LHCN-M2 (cell line): Measurements from ENCODE around the gene RAG1. TPM values are rescaled to one million over a fixed set of nuclear protein-coding genes. Genes with fewer than 3 reads are reported as not detected.

Source experiments
- DNase-seq: peaks from one replicate; pipeline ENCODE4 v3.0.0-alpha.2; 2012; ENCODE audit warnings: low read depth
- total RNA-seq: library from RNA; depleted of rRNA; stranded (reverse); fragments of >200 nt; gene quantifications from 2 replicates; pipeline ENCODE4 v1.2.3, GENCODE V29; 2014

The RAG1 gene
- total RNA-seq, 1 experiment from 2014 or later = 0.75 TPM

DNA sequence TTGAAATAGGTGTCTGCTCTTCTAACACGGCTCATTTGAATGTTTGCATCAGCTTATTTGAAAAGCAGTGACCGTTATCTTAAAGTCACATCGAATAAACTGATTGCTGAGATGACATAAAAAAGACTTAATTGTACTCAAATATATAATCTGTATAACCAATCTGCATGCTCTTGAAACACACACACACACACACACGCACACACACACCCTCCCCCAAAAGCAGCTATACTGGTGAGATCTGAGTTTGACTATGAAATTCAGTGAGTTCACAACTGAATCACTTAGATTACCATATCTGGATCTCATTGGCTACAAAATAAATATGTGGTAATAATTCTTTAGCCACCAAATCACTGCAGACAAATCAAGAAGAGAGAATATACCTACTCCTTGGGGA, 22.7 kb downstream of the RAG1 start:
- no peak for DNase-seq

DNA sequence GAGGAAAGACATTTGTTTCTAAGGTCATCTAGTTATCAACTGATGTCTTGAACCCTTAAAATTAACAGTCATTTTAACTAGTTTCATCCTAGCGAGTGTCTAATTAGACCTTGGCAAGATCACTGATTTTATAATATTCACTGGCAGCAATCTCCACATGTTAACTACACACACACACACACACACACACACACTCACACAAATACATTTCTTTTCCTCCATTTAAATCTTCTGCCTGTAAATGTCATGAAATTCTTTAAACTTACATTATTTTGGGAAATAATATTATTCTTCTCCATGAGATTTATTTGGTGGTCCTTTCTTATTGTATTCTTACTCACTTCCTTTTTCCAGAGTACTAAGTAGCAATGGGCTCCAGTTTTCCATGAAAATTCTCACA, 23.6 kb downstream of the RAG1 start:
- no peak for DNase-seq

DNA sequence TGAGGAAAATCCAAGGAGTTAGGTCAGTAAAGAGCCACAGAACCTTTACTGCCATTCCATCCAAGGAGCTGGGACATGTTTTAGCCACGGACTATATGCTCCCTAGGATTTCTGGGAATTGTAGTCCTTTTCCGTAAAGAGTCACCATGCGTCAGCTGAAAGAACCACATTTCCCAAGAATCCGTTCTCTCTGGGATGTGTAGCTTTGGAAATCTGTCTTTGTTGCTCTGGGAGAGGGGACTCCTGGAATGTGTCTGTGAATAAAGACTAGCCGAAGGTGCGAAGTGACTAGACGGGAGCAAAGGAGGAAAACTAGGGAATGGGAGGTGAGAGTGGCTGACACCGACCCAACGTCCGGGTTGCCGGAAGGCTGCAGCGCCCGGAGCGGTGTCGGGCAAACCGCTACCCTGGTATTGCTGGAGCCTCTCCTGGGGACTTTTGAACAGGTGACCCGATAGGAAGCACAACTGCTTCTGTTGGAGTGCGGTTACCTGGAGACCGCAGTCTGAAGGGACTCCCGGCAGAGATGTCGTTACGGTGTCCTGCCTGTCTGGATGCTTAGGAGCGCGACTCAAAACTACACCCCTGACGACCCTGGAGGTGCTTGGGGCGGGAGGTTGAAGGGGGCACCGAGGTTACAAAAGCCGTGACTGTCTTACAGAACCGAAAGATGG, 26.6 kb downstream of the RAG1 start, which contains the start of gene IFTAP:
Gene IFTAP, plus strand, starts transcription at position 187 of the 674 bp plus-strand sequence. CDS start 15,602 bp downstream, outside the sequence.
- DNase-seq = peak; percentile 92

DNA sequence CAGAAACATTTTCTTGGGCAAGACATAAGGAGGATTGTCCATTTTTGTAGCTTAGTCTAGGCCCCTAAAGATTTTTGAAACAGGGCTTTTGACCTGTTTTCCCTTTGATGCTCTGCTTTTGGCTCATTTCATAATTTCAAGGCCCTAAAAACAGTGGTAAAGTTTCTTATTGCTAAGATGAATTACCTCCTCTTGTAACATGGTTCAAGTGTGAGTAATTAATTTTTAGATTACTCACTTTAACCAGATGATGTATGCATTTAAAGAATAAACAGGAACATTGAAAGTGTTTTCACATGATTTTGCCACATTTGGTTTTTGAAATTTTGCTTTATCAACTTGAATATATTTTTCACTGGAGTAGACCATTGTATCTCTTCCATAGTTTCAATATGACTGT, 29.1 kb downstream of the RAG1 start:
- no peak for DNase-seq

DNA sequence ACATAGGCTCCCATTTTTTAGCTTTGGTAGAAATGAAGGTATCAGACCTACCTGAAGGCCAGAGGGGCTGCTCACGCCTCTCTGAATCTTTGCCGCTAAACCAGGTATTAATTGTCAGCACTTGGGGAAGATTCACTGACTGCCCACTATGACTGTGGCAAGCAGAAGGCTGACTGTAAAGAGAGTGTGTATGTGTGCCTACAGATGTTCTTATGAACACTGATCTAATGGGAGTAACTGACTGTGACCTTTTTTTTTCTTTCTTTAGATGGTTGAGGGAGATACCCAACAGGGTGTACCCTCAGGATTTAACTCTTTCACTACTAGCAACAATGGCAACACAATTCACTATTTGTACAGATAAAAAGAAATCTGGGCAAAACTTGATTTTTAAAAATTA, 30.2 kb downstream of the RAG1 start, which contains the start of gene RAG2:
Gene RAG2, minus strand, starts transcription at position 186 of the 400 bp plus-strand sequence. CDS start 4,068 bp downstream, outside the sequence.
- DNase-seq = no peak

DNA sequence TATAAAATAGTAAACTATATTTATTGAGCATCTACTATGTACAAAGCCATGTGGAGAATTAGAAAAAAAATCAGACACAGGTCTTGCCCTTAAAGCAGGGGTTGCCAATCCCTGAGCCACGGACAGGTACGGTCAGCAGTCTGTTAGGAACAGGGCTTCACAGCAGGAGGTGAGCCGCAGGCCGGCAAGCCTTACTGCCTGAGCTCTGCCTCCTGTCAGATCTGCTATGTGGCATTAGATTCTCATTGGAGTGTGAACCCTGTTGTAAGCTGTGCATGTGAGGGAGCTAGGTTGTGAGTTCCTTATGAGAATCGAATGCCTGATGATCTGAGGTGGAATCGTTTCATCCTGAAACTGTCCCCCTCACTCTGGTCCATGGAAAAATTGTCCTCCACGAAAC, 32.4 kb downstream of the RAG1 start:
- no peak for DNase-seq

DNA sequence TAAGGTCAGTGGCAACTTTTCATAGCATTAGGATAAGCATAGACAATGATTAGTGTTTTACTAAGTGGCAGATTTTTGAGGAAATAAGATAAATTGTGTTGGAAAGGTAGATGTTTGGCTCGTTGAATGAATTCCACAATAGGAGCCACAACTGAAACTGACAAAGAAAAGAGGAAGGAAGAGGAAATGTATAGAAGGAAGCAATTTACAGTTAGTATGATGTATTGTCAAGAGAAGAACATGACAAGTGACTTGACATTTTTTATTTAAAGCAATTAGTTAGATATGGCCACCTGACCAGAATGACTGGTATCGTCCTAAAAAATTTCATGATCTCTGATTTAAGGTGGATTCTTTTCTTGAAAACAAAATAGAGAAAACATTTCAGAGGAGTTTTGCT, 33.3 kb downstream of the RAG1 start:
- no peak for DNase-seq

DNA sequence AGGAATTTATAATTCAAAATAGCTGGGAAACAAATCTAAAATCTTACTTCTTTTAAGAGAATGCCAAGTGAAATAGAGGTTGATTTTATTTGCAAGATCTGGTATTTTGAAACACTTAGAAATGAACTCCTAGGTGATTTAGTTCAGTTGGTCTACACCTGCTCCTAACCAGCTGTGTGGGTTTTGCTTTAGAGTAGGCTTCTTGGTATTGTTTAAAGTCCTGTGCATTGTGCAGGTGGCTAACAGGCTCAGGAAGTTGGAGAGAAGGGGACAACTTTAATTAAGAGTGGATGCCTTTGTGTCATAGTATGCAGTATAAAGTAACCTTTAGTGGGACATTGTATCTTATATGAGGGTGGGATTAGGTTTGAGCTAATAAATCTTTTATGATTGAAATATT, 34.3 kb downstream of the RAG1 start:
- DNase-seq = no peak

DNA sequence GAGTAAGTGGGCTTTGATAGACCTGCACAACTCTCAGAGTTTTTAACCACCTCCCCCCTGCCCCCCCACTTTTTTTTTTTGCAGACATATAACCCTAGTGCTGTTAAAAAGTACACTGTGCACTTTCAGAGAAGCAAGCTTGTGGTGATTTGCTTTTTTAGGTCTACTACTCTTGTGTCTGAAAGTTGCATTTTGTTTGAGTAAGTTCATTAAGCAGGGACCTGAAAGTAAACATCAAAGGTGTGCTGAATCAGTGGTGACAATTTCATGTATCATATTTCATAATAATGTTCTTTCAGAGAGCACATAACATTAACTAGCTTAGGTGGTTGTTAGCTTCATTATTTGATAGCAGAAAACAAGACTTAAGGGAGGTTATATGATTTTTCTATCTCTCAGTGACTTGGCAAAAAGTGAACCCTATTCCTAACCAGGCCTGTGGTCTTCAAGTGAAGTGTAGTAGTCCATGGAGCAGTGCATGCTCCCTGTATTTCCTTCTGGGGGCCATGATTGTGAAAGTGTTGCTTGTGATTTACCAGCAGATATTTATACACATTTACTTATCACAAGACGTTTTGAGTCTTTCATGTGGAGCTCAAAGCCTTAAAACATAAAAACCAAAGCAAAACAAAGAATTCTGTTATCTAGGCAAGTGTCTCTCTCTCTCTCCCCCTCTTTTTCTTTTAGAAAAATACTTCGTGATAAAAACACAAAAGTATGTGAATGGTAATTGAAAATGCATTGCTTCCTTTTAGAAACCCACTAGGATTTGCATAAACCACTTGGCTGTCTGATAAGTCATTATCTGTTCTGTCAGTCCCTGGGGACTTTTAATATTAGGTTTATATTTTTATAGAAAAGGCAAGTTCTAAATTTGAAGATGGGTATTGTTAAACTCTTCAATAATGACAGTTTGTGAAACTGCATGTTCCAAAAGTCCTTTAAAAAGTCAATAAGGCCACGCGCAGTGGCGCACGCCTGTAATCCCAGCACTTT, 37.7 kb downstream of the RAG1 start:
- DNase-seq = no peak

DNA sequence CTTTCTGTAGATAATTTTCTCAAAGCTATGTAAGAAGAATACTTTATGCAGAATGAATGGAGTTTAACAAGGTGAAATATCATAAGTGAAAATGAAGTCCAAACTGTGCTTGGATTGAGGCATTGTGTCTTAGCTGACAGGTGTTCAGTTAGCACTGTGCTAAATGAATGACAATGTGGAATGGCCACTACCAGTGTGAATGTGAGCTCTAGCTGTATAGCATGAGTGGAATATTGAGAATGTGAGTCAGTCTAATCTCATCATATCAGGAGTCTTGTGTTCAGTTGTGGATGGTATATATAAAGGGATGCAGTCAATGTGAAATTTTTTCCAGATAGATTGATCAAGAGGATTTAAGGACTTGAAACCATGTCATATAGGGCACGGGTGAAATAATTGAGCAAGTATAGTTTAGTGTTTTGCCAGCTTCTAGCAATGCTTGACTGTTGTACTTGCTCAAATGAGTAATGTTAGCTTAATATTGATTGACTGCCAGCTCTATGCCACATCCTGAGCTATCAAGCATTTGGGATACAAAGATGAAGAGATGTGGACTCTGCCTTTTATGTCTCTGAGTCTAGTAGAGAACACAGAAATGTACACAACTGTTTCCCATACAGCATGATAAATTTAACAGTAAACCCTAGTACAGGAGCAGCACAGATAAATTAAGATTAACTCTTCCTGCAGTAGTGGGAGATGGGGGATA, 40.8 kb downstream of the RAG1 start:
- DNase-seq = no peak

DNA sequence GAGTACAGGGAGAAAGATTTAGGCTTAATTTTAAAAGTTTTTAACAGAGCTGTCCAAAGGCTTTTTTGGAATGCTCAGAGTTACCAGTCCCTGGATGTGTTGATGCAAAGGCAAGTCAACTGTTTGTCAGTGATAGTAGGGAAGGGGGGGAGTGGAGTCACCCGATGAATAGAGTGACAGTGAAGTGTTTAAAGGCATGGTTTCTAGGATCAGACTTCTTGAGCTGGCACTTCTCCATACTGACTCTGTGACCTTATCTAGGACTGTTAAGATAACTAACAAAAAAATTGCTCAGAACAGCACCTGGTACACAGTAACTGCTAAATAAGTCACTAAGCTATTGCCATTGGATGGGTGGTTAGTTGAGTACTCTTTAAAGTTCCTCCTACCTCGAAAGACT, 41.6 kb downstream of the RAG1 start:
- DNase-seq = no peak

DNA sequence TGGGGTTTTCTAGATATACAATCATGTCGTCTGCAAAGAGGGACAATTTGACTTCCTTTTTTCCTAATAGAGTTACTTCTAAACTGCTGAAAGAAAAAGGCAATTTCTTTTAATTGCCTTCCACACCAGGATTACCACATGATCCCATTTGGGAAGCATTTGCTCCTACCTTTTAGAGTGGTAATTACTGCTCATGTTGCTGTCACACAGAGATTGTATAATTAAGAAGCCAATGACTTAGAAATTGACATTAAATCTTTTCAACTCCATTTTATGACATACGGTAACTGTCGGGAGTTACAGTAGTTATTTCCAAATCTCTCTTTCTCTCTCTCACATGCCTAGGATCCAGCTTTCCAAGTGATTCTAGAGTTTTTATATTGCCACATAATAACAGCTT, 48.0 kb downstream of the RAG1 start:
- DNase-seq = no peak

DNA sequence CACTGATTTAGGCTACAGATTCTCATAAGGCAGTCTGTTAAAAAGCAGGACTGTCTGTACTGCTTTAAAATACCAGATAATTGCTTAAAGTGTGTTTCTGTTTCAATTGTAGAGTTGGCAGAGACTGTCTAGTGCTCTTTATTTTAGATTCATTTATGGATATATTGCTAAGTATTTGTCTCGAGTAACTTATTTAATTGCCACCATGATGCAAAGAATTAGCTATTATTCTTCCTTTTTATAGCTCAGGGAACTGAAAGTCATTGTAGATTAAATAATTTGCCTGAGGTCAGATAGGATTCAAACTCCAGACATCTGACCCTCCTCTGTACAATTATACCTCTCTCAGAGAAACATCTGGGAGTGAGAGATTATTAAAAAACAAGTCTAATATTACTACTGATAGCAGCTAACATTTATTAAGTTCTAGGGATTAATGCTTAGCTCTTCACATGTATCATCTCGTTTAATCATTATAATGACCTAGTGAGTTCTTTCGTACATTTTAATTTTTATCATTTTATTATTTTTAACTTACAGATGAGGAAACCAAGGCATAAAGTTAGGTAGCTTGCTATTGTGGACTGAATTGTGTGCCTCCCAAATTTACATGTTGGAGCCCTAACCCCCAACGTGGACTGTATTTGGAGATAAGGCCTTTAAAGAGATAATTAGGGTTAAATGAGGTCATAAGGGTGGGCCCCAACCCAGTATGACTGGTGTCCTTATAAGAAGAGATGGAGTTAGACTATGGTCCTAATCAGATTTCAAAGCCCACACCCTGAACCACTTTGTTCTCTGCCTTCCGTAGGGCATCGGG, 49.9 kb downstream of the RAG1 start:
- no peak for DNase-seq

DNA sequence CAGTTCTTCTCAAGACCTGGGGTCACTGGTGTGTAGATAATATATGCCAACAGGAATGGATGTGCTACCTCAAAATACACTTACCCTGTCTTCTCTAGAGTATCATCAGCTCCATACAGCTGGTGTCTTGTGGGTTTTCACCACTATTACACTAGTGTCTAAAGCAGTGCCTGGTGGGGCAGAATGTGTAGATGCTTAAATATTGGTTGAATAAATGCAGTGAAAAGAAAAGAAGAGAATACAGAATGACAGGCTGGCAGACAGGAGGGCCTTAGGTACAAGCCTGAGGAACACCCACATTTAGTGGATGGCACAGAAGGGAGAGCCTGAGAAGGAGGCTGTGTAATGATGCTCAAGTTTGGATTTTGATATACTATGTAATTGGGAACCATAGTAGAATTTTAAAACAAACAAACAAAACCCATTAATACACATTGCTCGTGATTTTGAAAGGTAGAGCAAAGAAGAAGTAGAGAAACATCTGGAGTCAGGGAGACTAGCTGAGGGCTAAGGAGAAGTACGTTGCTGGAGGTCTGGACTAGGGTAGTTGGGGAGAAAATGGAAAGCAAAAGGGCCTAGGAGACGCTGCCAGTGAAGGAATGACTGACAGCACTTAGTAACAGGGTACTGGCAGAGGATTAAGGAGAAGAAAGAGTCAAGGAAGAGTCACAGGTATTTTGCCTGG, 50.7 kb downstream of the RAG1 start:
- DNase-seq = no peak

DNA sequence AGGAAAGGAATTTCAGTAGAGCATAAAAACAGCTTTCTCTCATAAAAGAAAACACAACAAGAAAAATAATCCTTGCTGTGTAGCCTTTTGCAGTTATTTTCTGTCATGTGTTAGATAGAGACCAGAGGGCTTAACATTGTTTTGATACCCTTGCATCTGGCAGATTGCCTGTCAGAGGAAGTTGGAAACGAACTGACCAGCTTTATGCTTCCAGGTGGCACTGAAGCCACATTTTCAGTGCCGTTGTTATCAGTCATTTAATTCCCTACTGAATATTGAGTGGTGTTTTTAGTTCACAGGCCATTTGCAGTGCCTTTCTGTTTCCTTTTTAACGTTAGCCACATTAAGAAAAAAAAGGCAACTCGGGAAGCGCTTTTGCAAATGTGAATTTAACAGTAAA, 51.7 kb downstream of the RAG1 start:
- DNase-seq = peak; percentile 40

DNA sequence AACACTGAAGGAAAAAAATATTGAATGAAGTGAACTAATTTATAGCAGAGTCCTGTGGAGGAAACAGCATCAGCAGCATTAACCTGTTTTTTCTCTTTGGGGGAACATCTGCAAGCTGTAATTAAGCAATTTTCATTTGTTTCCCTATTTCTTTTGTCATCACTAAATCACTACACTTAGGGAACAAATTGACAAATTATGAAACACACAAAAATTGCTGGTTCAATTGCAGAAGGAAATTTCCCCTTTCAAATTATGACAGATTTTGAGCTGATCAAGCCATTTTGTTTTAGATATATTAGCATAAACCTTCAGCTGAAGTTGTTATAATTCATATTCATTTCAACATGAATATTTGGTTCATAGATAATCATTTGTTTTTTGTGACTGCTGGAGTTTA, 52.4 kb downstream of the RAG1 start:
- no peak for DNase-seq

DNA sequence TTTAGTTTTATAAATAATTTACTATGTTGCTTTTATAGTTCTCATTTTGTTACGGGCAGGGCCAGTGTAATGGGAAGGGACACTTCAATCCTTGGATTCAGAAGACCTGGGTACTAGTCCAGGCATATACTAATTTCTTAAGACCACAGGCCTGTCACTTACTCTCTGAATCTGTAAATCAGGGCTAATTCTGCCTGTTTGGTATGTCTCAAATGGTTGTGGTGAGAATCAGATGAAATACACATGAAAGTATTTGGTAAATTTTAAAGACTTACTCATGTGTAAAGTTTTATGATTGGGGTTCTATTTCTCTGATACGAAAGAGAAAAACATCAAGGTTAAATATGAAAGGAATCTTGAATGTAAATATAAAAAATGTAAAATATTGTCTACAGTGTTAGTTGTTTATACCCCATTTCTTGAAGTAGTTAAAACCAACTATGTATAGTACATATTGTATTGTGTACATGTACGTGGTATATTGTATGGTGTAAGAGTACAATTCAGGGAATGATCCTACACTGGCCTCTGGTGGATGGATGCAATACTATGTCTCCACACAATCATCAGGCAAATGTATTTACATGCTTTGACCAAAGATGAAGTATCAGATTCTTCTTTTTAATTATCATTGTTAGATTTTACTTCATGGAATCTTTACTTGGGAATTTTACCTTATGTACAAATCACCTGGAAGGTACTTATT, 54.8 kb downstream of the RAG1 start:
- peak; percentile 28 for DNase-seq

DNA sequence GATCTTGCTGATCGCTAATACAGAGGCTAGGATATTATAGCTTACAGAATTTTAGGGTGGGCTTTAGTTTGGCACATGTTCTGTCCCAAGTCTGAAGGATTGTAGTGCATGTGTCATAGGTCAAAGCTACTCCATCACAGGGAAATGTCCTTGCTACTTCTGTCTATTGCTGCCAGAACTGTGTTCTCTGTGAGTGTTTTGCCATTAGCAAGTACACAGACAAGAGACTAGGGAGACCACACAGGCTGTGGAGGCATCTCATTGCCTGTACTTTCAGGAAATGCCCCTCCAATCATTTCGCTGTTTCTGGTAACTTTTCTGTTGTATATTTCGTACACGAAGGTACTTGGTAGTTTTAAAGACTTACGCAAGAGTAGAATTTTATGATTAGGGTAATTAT, 55.7 kb downstream of the RAG1 start:
- DNase-seq = no peak

DNA sequence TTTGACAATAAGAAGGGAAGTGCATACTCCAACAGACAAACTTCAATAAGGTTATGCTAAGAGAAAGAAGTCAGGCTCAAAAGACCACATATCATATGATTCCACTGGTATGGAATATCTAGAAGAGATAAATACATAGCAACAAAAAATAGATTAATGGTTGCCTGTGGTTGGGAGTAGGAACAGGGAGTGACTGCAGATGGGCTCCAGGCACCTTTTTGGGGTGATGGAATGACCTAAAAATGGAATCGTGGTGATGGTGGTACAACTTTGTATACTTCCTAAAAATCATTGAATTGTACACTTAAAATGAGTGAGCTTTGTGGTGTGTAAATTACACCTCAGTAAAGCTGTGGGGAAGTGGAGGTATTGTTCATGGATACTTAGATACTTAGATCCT, 59.2 kb downstream of the RAG1 start:
- DNase-seq = no peak

DNA sequence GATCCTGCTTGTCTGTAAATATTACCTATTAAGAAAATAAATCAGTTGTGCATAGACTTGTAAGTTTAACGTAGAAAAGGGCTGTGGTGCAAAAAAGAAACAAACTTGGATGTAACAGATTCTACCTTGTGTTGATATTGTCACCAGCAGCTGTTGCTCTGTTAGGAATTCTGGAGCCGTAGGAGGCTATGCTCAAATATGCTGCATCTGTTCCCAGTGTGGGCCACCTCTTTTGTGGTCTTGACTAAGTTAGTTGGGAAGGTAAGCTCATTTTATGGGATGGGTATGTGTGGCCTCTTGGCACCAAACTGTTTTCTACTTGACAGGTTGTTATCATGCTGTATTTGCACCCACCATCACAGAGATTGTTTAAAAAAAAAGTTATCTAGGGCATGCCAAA, 59.7 kb downstream of the RAG1 start:
- peak; percentile 60 for DNase-seq
